ENCODE measurements around the gene KCNF1.
"Not testable (repeated sequence)": the region's sequence is repeated elsewhere in the genome, so short reads cannot be mapped to it uniquely, and the experiment has no call there.

DNA sequence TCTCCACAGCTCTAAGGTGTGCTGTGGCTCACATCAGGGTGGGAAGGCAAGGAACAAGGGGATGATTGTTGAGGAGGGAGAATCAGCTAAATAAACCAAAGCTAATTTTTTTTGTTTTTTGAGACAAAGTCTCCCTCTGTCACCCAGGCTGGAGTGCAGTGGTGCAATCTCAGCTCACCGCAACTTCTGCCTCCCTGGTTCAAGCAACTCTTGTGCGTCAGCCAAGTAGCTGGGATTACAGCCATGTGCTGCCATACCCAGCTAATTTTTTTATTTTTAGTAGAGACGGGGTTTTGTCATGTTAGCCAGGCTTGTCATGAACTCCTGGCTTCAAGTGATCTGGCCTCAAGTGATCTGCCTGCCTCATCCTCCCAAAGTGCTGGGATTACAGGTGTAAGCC is 46.7 kb downstream of the KCNF1 start:
- TF ChIP-seq, protein P1, sequence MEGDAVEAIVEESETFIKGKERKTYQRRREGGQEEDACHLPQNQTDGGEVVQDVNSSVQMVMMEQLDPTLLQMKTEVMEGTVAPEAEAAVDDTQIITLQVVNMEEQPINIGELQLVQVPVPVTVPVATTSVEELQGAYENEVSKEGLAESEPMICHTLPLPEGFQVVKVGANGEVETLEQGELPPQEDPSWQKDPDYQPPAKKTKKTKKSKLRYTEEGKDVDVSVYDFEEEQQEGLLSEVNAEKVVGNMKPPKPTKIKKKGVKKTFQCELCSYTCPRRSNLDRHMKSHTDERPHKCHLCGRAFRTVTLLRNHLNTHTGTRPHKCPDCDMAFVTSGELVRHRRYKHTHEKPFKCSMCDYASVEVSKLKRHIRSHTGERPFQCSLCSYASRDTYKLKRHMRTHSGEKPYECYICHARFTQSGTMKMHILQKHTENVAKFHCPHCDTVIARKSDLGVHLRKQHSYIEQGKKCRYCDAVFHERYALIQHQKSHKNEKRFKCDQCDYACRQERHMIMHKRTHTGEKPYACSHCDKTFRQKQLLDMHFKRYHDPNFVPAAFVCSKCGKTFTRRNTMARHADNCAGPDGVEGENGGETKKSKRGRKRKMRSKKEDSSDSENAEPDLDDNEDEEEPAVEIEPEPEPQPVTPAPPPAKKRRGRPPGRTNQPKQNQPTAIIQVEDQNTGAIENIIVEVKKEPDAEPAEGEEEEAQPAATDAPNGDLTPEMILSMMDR (conservative IDR thresholded peaks at IDR 0.05; ENCODE audit: low read depth, low read length) = not testable (repeated sequence)
- not testable (repeated sequence) for TF ChIP-seq EZH2phosphoT487 (IDR thresholded peaks at IDR 0.05; ENCODE audit: borderline replicate concordance, low read length); EZH2 (IDR thresholded peaks at IDR 0.05; ENCODE audit: low read length, unreplicated experiment)
